ENCODE measurements around the gene NKD1.
A peak's percentile ranks its signal among the peaks of the same experiment; 100 is the strongest.

Gene NKD1

GRCh38 chr16:50613964-50614474 lies 65.8 kb downstream of the NKD1 start:
- no peak for DNase-seq (ENCODE audit: low read depth)

- no peak for DNase-seq (ENCODE audit: low read depth)
These were observed 66.9 kb downstream of the NKD1 start for GRCh38 chr16:50614955-50615724.

- DNase-seq (ENCODE audit: low read depth): peak; percentile 17
These were observed 67.7 kb downstream of the NKD1 start for GRCh38 chr16:50615891-50616290.

GRCh38 chr16:50616386-50616785 lies 68.2 kb downstream of the NKD1 start:
- DNase-seq (ENCODE audit: low read depth): no peak

- no peak for DNase-seq (ENCODE audit: low read depth)
These were observed 68.9 kb downstream of the NKD1 start for GRCh38 chr16:50616883-50617645.

- DNase-seq (ENCODE audit: low read depth): no peak
These were observed 69.5 kb downstream of the NKD1 start for GRCh38 chr16:50617646-50618184.

GRCh38 chr16:50618238-50618918 lies 70.2 kb downstream of the NKD1 start:
- no peak for DNase-seq (ENCODE audit: low read depth)

GRCh38 chr16:50619702-50620491 lies 71.7 kb downstream of the NKD1 start:
- DNase-seq (ENCODE audit: low read depth): no peak

- no peak for DNase-seq (ENCODE audit: low read depth)
These were observed 72.7 kb downstream of the NKD1 start for GRCh38 chr16:50620646-50621451.

- DNase-seq (ENCODE audit: low read depth): no peak
These were observed 73.2 kb downstream of the NKD1 start for GRCh38 chr16:50621452-50621792.

- no peak for DNase-seq (ENCODE audit: low read depth)
These were observed 73.8 kb downstream of the NKD1 start for GRCh38 chr16:50622029-50622428.

- DNase-seq (ENCODE audit: low read depth): no peak
These were observed 74.6 kb downstream of the NKD1 start for GRCh38 chr16:50622643-50623369.

GRCh38 chr16:50624449-50624970 lies 76.3 kb downstream of the NKD1 start:
- no peak for DNase-seq (ENCODE audit: low read depth)

- DNase-seq (ENCODE audit: low read depth): no peak
These were observed 77.2 kb downstream of the NKD1 start for GRCh38 chr16:50625374-50625773.

GRCh38 chr16:50626868-50627267 lies 78.7 kb downstream of the NKD1 start:
- DNase-seq (ENCODE audit: low read depth): no peak

GRCh38 chr16:50627419-50627818 lies 79.2 kb downstream of the NKD1 start:
- DNase-seq (ENCODE audit: low read depth): peak; percentile 6

GRCh38 chr16:50628156-50628802 lies 80.1 kb downstream of the NKD1 start:
- no peak for DNase-seq (ENCODE audit: low read depth)

GRCh38 chr16:50629334-50629733 lies 81.1 kb downstream of the NKD1 start:
- no peak for DNase-seq (ENCODE audit: low read depth)

- DNase-seq (ENCODE audit: low read depth): no peak
These were observed 82.3 kb downstream of the NKD1 start for GRCh38 chr16:50630394-50631020.
